ACHN (cell line): ENCODE data around the gene SPINT3.
A peak's percentile ranks its signal among the peaks of the same experiment; 100 is the strongest.

Experiments used
- DNase-seq: peaks from one replicate; pipeline ENCODE4 v3.0.0-alpha.2; 2015
- in situ Hi-C: cut with HindIII; loops from 2 replicates; pipeline ENCODE4 v1.10.0; 2017; ENCODE audit warnings: low sequenced_read_pairs, low pct_ligation_motif_present, low pct_unique_long_range_greater_than_20kb

The SPINT3 gene

GRCh38 chr20:45515147-45515913, at the start of gene SPINT3:
SPINT3 (minus strand) TSS chr20:45515622; CDS start chr20:45515608, 14 bp downstream.
- in situ Hi-C loops = no loop called here
- no peak for DNase-seq

GRCh38 chr20:45564760-45565276, 49.4 kb upstream of the SPINT3 start:
- in situ Hi-C loops = no loop called here

GRCh38 chr20:45555198-45555597, 39.8 kb upstream of the SPINT3 start:
- in situ Hi-C loops = no loop called here
- DNase-seq = no peak

More at GRCh38 chr20:45564760-45565276, 49.4 kb upstream of the SPINT3 start:
- DNase-seq = no peak

GRCh38 chr20:45552456-45552855, 37.0 kb upstream of the SPINT3 start:
- in situ Hi-C loops = no loop called here
- no peak for DNase-seq

- in situ Hi-C loops = no loop called here
- no peak for DNase-seq
Measured at GRCh38 chr20:45550765-45551164, 35.3 kb upstream of the SPINT3 start.

GRCh38 chr20:45548410-45548809, 33.0 kb upstream of the SPINT3 start:
- in situ Hi-C loops = no loop called here
- no peak for DNase-seq

GRCh38 chr20:45547206-45547770, 31.9 kb upstream of the SPINT3 start, which contains the start of gene EPPIN:
EPPIN (minus strand) TSS chr20:45547401; CDS start chr20:45547357, 44 bp downstream.
- in situ Hi-C loops = no loop called here
- DNase-seq = no peak

GRCh38 chr20:45545754-45546453, 30.5 kb upstream of the SPINT3 start:
- DNase-seq = peak; percentile 39
- in situ Hi-C loops = no loop called here

- in situ Hi-C loops = no loop called here
- no peak for DNase-seq
Measured at GRCh38 chr20:45545351-45545750, 29.9 kb upstream of the SPINT3 start.

- DNase-seq = no peak
- in situ Hi-C loops = no loop called here
Measured at GRCh38 chr20:45539382-45539781, 24.0 kb upstream of the SPINT3 start, which contains the start of gene WFDC6. WFDC6 (minus strand) TSS chr20:45539482; CDS start chr20:45539407, 75 bp downstream.

- DNase-seq = no peak
- in situ Hi-C loops = no loop called here
Measured at GRCh38 chr20:45538209-45538799, 22.9 kb upstream of the SPINT3 start.

GRCh38 chr20:45527294-45527693, 11.9 kb upstream of the SPINT3 start:
- no peak for DNase-seq
- in situ Hi-C loops = no loop called here

GRCh38 chr20:45523821-45524220, 8.4 kb upstream of the SPINT3 start:
- in situ Hi-C loops = no loop called here
- DNase-seq = no peak

- in situ Hi-C loops = no loop called here
- no peak for DNase-seq
Measured at GRCh38 chr20:45518282-45518681, 2.9 kb upstream of the SPINT3 start.

GRCh38 chr20:45510242-45510862, 5.1 kb downstream of the SPINT3 start:
- in situ Hi-C loops = no loop called here
- no peak for DNase-seq

GRCh38 chr20:45509091-45509490, 6.3 kb downstream of the SPINT3 start:
- in situ Hi-C loops = no loop called here
- DNase-seq = no peak

- no peak for DNase-seq
- in situ Hi-C loops = no loop called here
Measured at GRCh38 chr20:45508068-45508886, 7.1 kb downstream of the SPINT3 start.
